ENCODE measurements around the gene CDH4. TPM values are rescaled to one million over a fixed set of nuclear protein-coding genes. Genes with fewer than 3 reads are reported as not detected.

The CDH4 gene
- total RNA-seq, 2 experiments from 2014 or later: 0.11 to 0.18 TPM

GRCh38 chr20:61772828-61773631 is 521.0 kb downstream of the CDH4 start:
- no peak for TF ChIP-seq CTCF (IDR thresholded peaks at IDR 0.05)
- H3K9me3 Mint-ChIP-seq: no peaks in the 10 kb centered on the region
- no peaks in the 10 kb centered on the region for H3K36me3 Mint-ChIP-seq (ENCODE audit: low read depth)
- H3K27me3 Mint-ChIP-seq: no peaks in the 10 kb centered on the region
- H3K4me3 Mint-ChIP-seq: no peak overlapping the region
- no peaks in the 10 kb centered on the region for H3K4me1 Mint-ChIP-seq (ENCODE audit: low read depth)
- ChIA-PET POLR2A (no interaction called here), CTCF (no interaction called here)
- no peak overlapping the region for H3K27ac Mint-ChIP-seq
- no peak for ATAC-seq
- intact Hi-C loops (cut with micrococcal nuclease): no loop called here
- no peak for DNase-seq

GRCh38 chr20:61773926-61774587 is 522.0 kb downstream of the CDH4 start:
- intact Hi-C loops (cut with micrococcal nuclease): no loop called here
- Mint-ChIP-seq H3K9me3 (no peaks in the 10 kb centered on the region), H3K27ac (no peak overlapping the region), H3K36me3 (ENCODE audit: low read depth) (no peaks in the 10 kb centered on the region), H3K4me3 (no peak overlapping the region), H3K4me1 (ENCODE audit: low read depth) (no peaks in the 10 kb centered on the region), H3K27me3 (no peaks in the 10 kb centered on the region)
- no peak for TF ChIP-seq CTCF (IDR thresholded peaks at IDR 0.05)
- ATAC-seq (no peak), DNase-seq (no peak)
- CTCF ChIA-PET: no interaction called here
- POLR2A ChIA-PET: no interaction called here

GRCh38 chr20:61775423-61775822 is 523.4 kb downstream of the CDH4 start:
- H3K4me1 Mint-ChIP-seq (ENCODE audit: low read depth): no peaks in the 10 kb centered on the region
- H3K27me3 Mint-ChIP-seq: no peaks in the 10 kb centered on the region
- no peak for DNase-seq
- H3K27ac Mint-ChIP-seq: no peak overlapping the region
- H3K36me3 Mint-ChIP-seq (ENCODE audit: low read depth): no peaks in the 10 kb centered on the region
- no peak overlapping the region for H3K4me3 Mint-ChIP-seq
- H3K9me3 Mint-ChIP-seq: peaks cover 2% of the 10 kb centered on the region
- ATAC-seq: no peak
- ChIA-PET CTCF (no interaction called here), POLR2A (no interaction called here)
- intact Hi-C loops (cut with micrococcal nuclease): no loop called here
- no peak for TF ChIP-seq CTCF (IDR thresholded peaks at IDR 0.05)

- Mint-ChIP-seq H3K27ac (no peak overlapping the region), H3K4me1 (ENCODE audit: low read depth) (no peaks in the 10 kb centered on the region), H3K4me3 (no peak overlapping the region), H3K27me3 (no peaks in the 10 kb centered on the region), H3K36me3 (ENCODE audit: low read depth) (no peaks in the 10 kb centered on the region), H3K9me3 (peaks cover 8% of the 10 kb centered on the region)
- DNase-seq: no peak
- intact Hi-C loops (cut with micrococcal nuclease): no loop called here
- ChIA-PET POLR2A (no interaction called here), CTCF (no interaction called here)
- no peak for ATAC-seq
- no peak for TF ChIP-seq CTCF (IDR thresholded peaks at IDR 0.05)
These were observed 524.5 kb downstream of the CDH4 start for GRCh38 chr20:61776491-61777075.
